BLaER1 (cell line): ENCODE results near the gene SS18.

Experiments used
- H3K27ac ChIP-seq: shearing (Covaris generic); formaldehyde crosslinking; 2 replicates; pipeline ENCODE4 v1.8.1; 2022
- H3K27me3 ChIP-seq: shearing (Covaris generic); formaldehyde crosslinking; 2 replicates; pipeline ENCODE4 v1.8.1; 2022
- H3K36me3 ChIP-seq: shearing (Covaris generic); formaldehyde crosslinking; 2 replicates; pipeline ENCODE4 v1.8.1; 2022
- H3K4me1 ChIP-seq: shearing (Covaris generic); formaldehyde crosslinking; 2 replicates; pipeline ENCODE4 v1.8.1; 2022
- H3K4me2 ChIP-seq: shearing (Covaris generic); formaldehyde crosslinking; 2 replicates; pipeline ENCODE4 v1.8.1; 2022
- H3K4me3 ChIP-seq: shearing (Covaris generic); formaldehyde crosslinking; 2 replicates; pipeline ENCODE4 v1.8.1; 2022
- H3K9ac ChIP-seq: shearing (Covaris generic); formaldehyde crosslinking; 2 replicates; pipeline ENCODE4 v1.8.1; 2022
- H3K9me3 ChIP-seq: shearing (Covaris generic); formaldehyde crosslinking; 2 replicates; pipeline ENCODE4 v1.8.1; 2022
- H4K20me1 ChIP-seq: shearing (Covaris generic); formaldehyde crosslinking; 2 replicates; pipeline ENCODE4 v1.8.1; 2022
- Cebpa-rat ChIP-seq: shearing (Covaris generic); IDR thresholded peaks from 2 replicates; pipeline ENCODE4 v1.8.1; 2022

SS18 gene

GRCh38 chr18:26044807-26045206 lies 45.6 kb downstream of the SS18 start:
- Histone ChIP-seq H3K9me3 (no peaks in the 10 kb centered on the region), H3K4me2 (no peak overlapping the region), H3K27me3 (no peaks in the 10 kb centered on the region), H3K4me3 (no peak overlapping the region), H3K36me3 (peaks cover 26% of the 10 kb centered on the region), H3K27ac (no peak overlapping the region), H3K4me1 (no peaks in the 10 kb centered on the region), H3K9ac (no peak overlapping the region), H4K20me1 (no peaks in the 10 kb centered on the region)
- no peak for TF ChIP-seq Cebpa-rat

GRCh38 chr18:26040051-26040656 lies 50.3 kb downstream of the SS18 start:
- Histone ChIP-seq H3K4me1 (no peaks in the 10 kb centered on the region), H3K36me3 (peaks cover 21% of the 10 kb centered on the region), H3K27me3 (no peaks in the 10 kb centered on the region), H3K9me3 (no peaks in the 10 kb centered on the region), H3K27ac (no peak overlapping the region), H3K9ac (no peak overlapping the region), H3K4me2 (no peak overlapping the region), H4K20me1 (no peaks in the 10 kb centered on the region), H3K4me3 (no peak overlapping the region)
- TF ChIP-seq Cebpa-rat = no peak

- no peak for TF ChIP-seq Cebpa-rat
- no peaks in the 10 kb centered on the region for H3K27me3 ChIP-seq
Observed at GRCh38 chr18:26039203-26039602, 51.2 kb downstream of the SS18 start.

GRCh38 chr18:26036635-26037034 lies 53.8 kb downstream of the SS18 start:
- no peaks in the 10 kb centered on the region for H3K9me3 ChIP-seq
- H3K4me3 ChIP-seq = no peak overlapping the region
- H3K36me3 ChIP-seq = peaks cover 48% of the 10 kb centered on the region
- no peaks in the 10 kb centered on the region for H3K4me1 ChIP-seq
- no peak for TF ChIP-seq Cebpa-rat
- H4K20me1 ChIP-seq = no peaks in the 10 kb centered on the region
- no peak overlapping the region for H3K4me2 ChIP-seq
- H3K9ac ChIP-seq = no peak overlapping the region
- H3K27ac ChIP-seq = no peak overlapping the region
- no peaks in the 10 kb centered on the region for H3K27me3 ChIP-seq

More at GRCh38 chr18:26039203-26039602, 51.2 kb downstream of the SS18 start:
- Histone ChIP-seq H3K36me3 (peaks cover 25% of the 10 kb centered on the region), H3K9ac (no peak overlapping the region), H3K9me3 (no peaks in the 10 kb centered on the region), H4K20me1 (no peaks in the 10 kb centered on the region), H3K27ac (no peak overlapping the region), H3K4me2 (no peak overlapping the region), H3K4me3 (no peak overlapping the region), H3K4me1 (no peaks in the 10 kb centered on the region)

- H3K36me3 ChIP-seq = peaks cover 64% of the 10 kb centered on the region
- H3K4me3 ChIP-seq = no peak overlapping the region
- no peak overlapping the region for H3K27ac ChIP-seq
- H3K27me3 ChIP-seq = no peaks in the 10 kb centered on the region
- no peaks in the 10 kb centered on the region for H3K9me3 ChIP-seq
- H3K4me2 ChIP-seq = no peak overlapping the region
- TF ChIP-seq Cebpa-rat = no peak
- no peak overlapping the region for H3K9ac ChIP-seq
- H3K4me1 ChIP-seq = no peaks in the 10 kb centered on the region
- H4K20me1 ChIP-seq = no peaks in the 10 kb centered on the region
Observed at GRCh38 chr18:26034850-26035497, 55.4 kb downstream of the SS18 start.

GRCh38 chr18:26022585-26022984 lies 67.8 kb downstream of the SS18 start:
- Histone ChIP-seq H3K4me2 (no peak overlapping the region), H3K27me3 (no peaks in the 10 kb centered on the region), H3K36me3 (peaks cover 62% of the 10 kb centered on the region), H3K4me1 (no peaks in the 10 kb centered on the region), H3K4me3 (no peak overlapping the region), H3K9ac (no peak overlapping the region), H3K9me3 (no peaks in the 10 kb centered on the region), H4K20me1 (no peaks in the 10 kb centered on the region), H3K27ac (no peak overlapping the region)
- TF ChIP-seq Cebpa-rat = no peak

GRCh38 chr18:26021061-26021754 lies 69.2 kb downstream of the SS18 start:
- H3K4me3 ChIP-seq = no peak overlapping the region
- H3K36me3 ChIP-seq = peaks cover 67% of the 10 kb centered on the region
- H3K9me3 ChIP-seq = no peaks in the 10 kb centered on the region
- H3K27me3 ChIP-seq = no peaks in the 10 kb centered on the region
- H3K4me1 ChIP-seq = no peaks in the 10 kb centered on the region
- no peak overlapping the region for H3K9ac ChIP-seq
- no peak for TF ChIP-seq Cebpa-rat
- H4K20me1 ChIP-seq = no peaks in the 10 kb centered on the region
- H3K27ac ChIP-seq = no peak overlapping the region
- H3K4me2 ChIP-seq = no peak overlapping the region

- H3K36me3 ChIP-seq = peaks cover 58% of the 10 kb centered on the region
- no peak overlapping the region for H3K4me3 ChIP-seq
- no peaks in the 10 kb centered on the region for H3K4me1 ChIP-seq
- no peak overlapping the region for H3K4me2 ChIP-seq
- H3K9me3 ChIP-seq = no peaks in the 10 kb centered on the region
- H3K27ac ChIP-seq = no peak overlapping the region
- TF ChIP-seq Cebpa-rat = no peak
- H3K27me3 ChIP-seq = no peaks in the 10 kb centered on the region
- no peaks in the 10 kb centered on the region for H4K20me1 ChIP-seq
- H3K9ac ChIP-seq = no peak overlapping the region
Observed at GRCh38 chr18:26017929-26018328, 72.5 kb downstream of the SS18 start.

- H3K4me3 ChIP-seq = no peak overlapping the region
- no peaks in the 10 kb centered on the region for H3K27me3 ChIP-seq
- no peaks in the 10 kb centered on the region; the same call in 1 of the 2 replicates for H3K9me3 ChIP-seq
- peaks cover 28% of the 10 kb centered on the region for H3K36me3 ChIP-seq
- H3K27ac ChIP-seq = no peak overlapping the region
- H4K20me1 ChIP-seq = no peaks in the 10 kb centered on the region
- no peaks in the 10 kb centered on the region for H3K4me1 ChIP-seq
- H3K4me2 ChIP-seq = no peak overlapping the region
- H3K9ac ChIP-seq = no peak overlapping the region
- no peak for TF ChIP-seq Cebpa-rat
Observed at GRCh38 chr18:26014462-26014861, 76.0 kb downstream of the SS18 start.

- H3K4me2 ChIP-seq = no peak overlapping the region
- peaks cover 8% of the 10 kb centered on the region for H3K9me3 ChIP-seq
- H3K4me1 ChIP-seq = peaks cover 8% of the 10 kb centered on the region
- TF ChIP-seq Cebpa-rat = no peak
- H3K9ac ChIP-seq = no peak overlapping the region
- no peak overlapping the region for H3K4me3 ChIP-seq
- no peaks in the 10 kb centered on the region for H4K20me1 ChIP-seq
- H3K36me3 ChIP-seq = peaks cover 2% of the 10 kb centered on the region; the same call in 1 of the 2 replicates
- no peak overlapping the region for H3K27ac ChIP-seq
- H3K27me3 ChIP-seq = no peaks in the 10 kb centered on the region
Observed at GRCh38 chr18:26008619-26009018, 81.8 kb downstream of the SS18 start.
